MM.1S (cell line): ENCODE measurements around the gene STRN3.
"Not testable (repeated sequence)": the region's sequence is repeated elsewhere in the genome, so short reads cannot be mapped to it uniquely, and the experiment has no call there.

Source experiments
- DNase-seq: peaks from one replicate; pipeline ENCODE4 v3.0.0-alpha.2; 2015
- H2AFZ ChIP-seq: fragments of 300-600 bp; sonication (generic); 2 replicates; pipeline ENCODE4 v1.6.0; 2016; ENCODE audit warnings: antibody characterized with exemption, low read length
- H3F3A ChIP-seq: fragments of 300-600 bp; sonication (generic); 2 replicates; pipeline ENCODE4 v1.6.1; 2016; ENCODE audit warnings: mild to moderate bottlenecking, antibody characterized with exemption, low read length, moderate library complexity, mixed read lengths; ENCODE audit not compliant: insufficient read depth
- H3K27ac ChIP-seq: fragments of 300-600 bp; sonication (generic); 2 replicates; pipeline ENCODE4 v1.5.1; 2016; ENCODE audit warnings: mild to moderate bottlenecking, low read length
- H3K27me3 ChIP-seq: fragments of 300-600 bp; sonication (generic); replicated peaks from 2 replicates; pipeline ENCODE4 v1.6.0; 2016; ENCODE audit warnings: low read length; ENCODE audit not compliant: insufficient read depth
- H3K36me3 ChIP-seq: fragments of 300-600 bp; sonication (generic); replicated peaks from 2 replicates; pipeline ENCODE4 v1.6.1; 2016; ENCODE audit warnings: mild to moderate bottlenecking, low read length, mixed read lengths; ENCODE audit not compliant: insufficient read depth
- H3K4me1 ChIP-seq: fragments of 300-600 bp; sonication (generic); 2 replicates; pipeline ENCODE4 v1.6.1; 2016; ENCODE audit warnings: low read length, mixed read lengths
- H3K4me2 ChIP-seq: fragments of 300-600 bp; sonication (generic); 2 replicates; pipeline ENCODE4 v1.6.0; 2016; ENCODE audit warnings: low read depth, low read length
- H3K4me3 ChIP-seq: fragments of 300-600 bp; sonication (generic); 2 replicates; pipeline ENCODE4 v1.5.1; 2016; ENCODE audit warnings: low read length, mixed read lengths
- H3K79me2 ChIP-seq: fragments of 300-600 bp; sonication (generic); 2 replicates; pipeline ENCODE4 v1.6.1; 2016; ENCODE audit warnings: mixed run types, low read length, mixed read lengths
- H3K9ac ChIP-seq: fragments of 300-600 bp; sonication (generic); 2 replicates; pipeline ENCODE4 v1.6.1; 2016; ENCODE audit warnings: low read length, mixed read lengths
- H3K9me2 ChIP-seq: fragments of 300-600 bp; sonication (generic); replicated peaks from 2 replicates; pipeline ENCODE4 v1.6.1; 2016; ENCODE audit warnings: mild to moderate bottlenecking, low read length, mixed read lengths; ENCODE audit not compliant: insufficient read depth
- H3K9me3 ChIP-seq: fragments of 300-600 bp; sonication (generic); replicated peaks from 2 replicates; pipeline ENCODE4 v1.6.1; 2016; ENCODE audit warnings: mild to moderate bottlenecking, low read length, mixed read lengths; ENCODE audit not compliant: insufficient read depth
- H4K20me1 ChIP-seq: fragments of 300-600 bp; sonication (generic); 2 replicates; pipeline ENCODE4 v1.6.1; 2016; ENCODE audit warnings: mild to moderate bottlenecking, low read length, moderate library complexity, mixed read lengths; ENCODE audit not compliant: insufficient read depth
- CTCF ChIP-seq: fragments of 300-600 bp; sonication (generic); IDR thresholded peaks from 2 replicates; pipeline ENCODE4 v1.5.1; 2016; ENCODE audit warnings: antibody characterized with exemption, low read length, mixed read lengths
- EZH2 ChIP-seq: fragments of 300-600 bp; sonication (generic); optimal IDR thresholded peaks from 2 replicates; pipeline ENCODE3; 2017; ENCODE audit warnings: low read depth, mild to moderate bottlenecking, antibody characterized with exemption, low read length, mixed read lengths
- EZH2phosphoT487 ChIP-seq: fragments of 300-600 bp; sonication (generic); IDR thresholded peaks from 2 replicates; pipeline ENCODE4 v1.6.1; 2018; ENCODE audit warnings: antibody characterized with exemption, low read length

The STRN3 gene

GRCh38 chr14:30940886-30941285 lies 85.3 kb downstream of the STRN3 start:
- Histone ChIP-seq H3K36me3 (no peaks in the 10 kb centered on the region), H3K9ac (no peak overlapping the region)
- no peak for DNase-seq

GRCh38 chr14:30938617-30939016 lies 87.6 kb downstream of the STRN3 start:
- TF ChIP-seq CTCF = no peak
- TF ChIP-seq EZH2phosphoT487 = no peak
- TF ChIP-seq EZH2 = no peak
- Histone ChIP-seq H3F3A (no peaks in the 10 kb centered on the region), H3K36me3 (no peaks in the 10 kb centered on the region), H3K9ac (no peak overlapping the region), H3K79me2 (no peaks in the 10 kb centered on the region), H3K27ac (no peak overlapping the region), H3K27me3 (no peaks in the 10 kb centered on the region), H3K4me1 (no peaks in the 10 kb centered on the region), H3K4me2 (no peak overlapping the region), H4K20me1 (no peaks in the 10 kb centered on the region), H3K9me2 (no peaks in the 10 kb centered on the region), H2AFZ (no peak overlapping the region), H3K4me3 (no peak overlapping the region), H3K9me3 (no peaks in the 10 kb centered on the region)
- no peak for DNase-seq

More at GRCh38 chr14:30940886-30941285, 85.3 kb downstream of the STRN3 start:
- Histone ChIP-seq H3K4me2 (no peak overlapping the region), H3K4me3 (no peak overlapping the region), H3K9me3 (no peaks in the 10 kb centered on the region), H3K27me3 (no peaks in the 10 kb centered on the region), H3K79me2 (no peaks in the 10 kb centered on the region), H3F3A (no peaks in the 10 kb centered on the region), H4K20me1 (no peaks in the 10 kb centered on the region), H3K4me1 (no peaks in the 10 kb centered on the region), H3K27ac (no peak overlapping the region), H2AFZ (no peak overlapping the region), H3K9me2 (no peaks in the 10 kb centered on the region)
- no peak for TF ChIP-seq EZH2
- TF ChIP-seq CTCF = no peak
- TF ChIP-seq EZH2phosphoT487 = no peak

GRCh38 chr14:30935445-30935844 lies 90.7 kb downstream of the STRN3 start:
- no peak overlapping the region for H3K9ac ChIP-seq
- H3K27ac ChIP-seq = no peak overlapping the region
- no peaks in the 10 kb centered on the region for H3K27me3 ChIP-seq
- no peak overlapping the region for H3K4me3 ChIP-seq
- H3K9me3 ChIP-seq = no peaks in the 10 kb centered on the region
- no peaks in the 10 kb centered on the region for H3K9me2 ChIP-seq
- H3K36me3 ChIP-seq = no peaks in the 10 kb centered on the region
- TF ChIP-seq CTCF = no peak
- TF ChIP-seq EZH2 = no peak
- TF ChIP-seq EZH2phosphoT487 = no peak
- no peak for DNase-seq
- no peak overlapping the region for H3K4me2 ChIP-seq
- H3K79me2 ChIP-seq = no peaks in the 10 kb centered on the region
- no peak overlapping the region for H2AFZ ChIP-seq
- no peaks in the 10 kb centered on the region for H3K4me1 ChIP-seq
- no peaks in the 10 kb centered on the region for H3F3A ChIP-seq
- no peaks in the 10 kb centered on the region for H4K20me1 ChIP-seq

GRCh38 chr14:30933937-30934336 lies 92.2 kb downstream of the STRN3 start:
- not testable (repeated sequence) for H4K20me1 ChIP-seq, H3K36me3 ChIP-seq, H3F3A ChIP-seq, H3K4me1 ChIP-seq, H3K9me3 ChIP-seq, H3K27me3 ChIP-seq, DNase-seq, H2AFZ ChIP-seq, H3K9me2 ChIP-seq, H3K4me3 ChIP-seq, H3K4me2 ChIP-seq, H3K27ac ChIP-seq, H3K9ac ChIP-seq, H3K79me2 ChIP-seq
